A673 (cell line): ENCODE measurements around the gene TECPR2. TPM values are rescaled to one million over a fixed set of nuclear protein-coding genes. Genes with fewer than 3 reads are reported as not detected.

Experiments
- BruUV-seq: library from RNA; stranded (reverse); fragments of 400-500 nt; replicated peaks from 2 replicates; lab custom pipeline; 2021; lab: Mats Ljungman, UMichigan
- CTCF ChIA-PET: fragments of 300-600 bp; sonication (Branson Sonifier 250); formaldehyde crosslinking; loops from one replicate; lab custom pipeline; 2022; ENCODE audit warnings: antibody characterized with exemption; lab: Charles Lee
- POLR2A ChIA-PET: fragments of 300-600 bp; sonication (Branson Sonifier 250); formaldehyde crosslinking; loops from one replicate; lab custom pipeline; 2022; ENCODE audit warnings: antibody characterized with exemption; ENCODE audit not compliant: low non-redundant PET; lab: Charles Lee
- DNase-seq: peaks from one replicate; pipeline ENCODE4 v3.0.0-alpha.2; 2015; ENCODE audit warnings: low spot score
- H3K27ac ChIP-seq: fragments of 200-600 bp; sonication (generic); 2 replicates; pipeline ENCODE4 v1.5.1; 2016; ENCODE audit warnings: mixed run types, low read depth, mild to moderate bottlenecking, mixed read lengths, antibody characterized with exemption, low read length; ENCODE audit not compliant: poor library complexity, severe bottlenecking
- H3K27me3 ChIP-seq: fragments of 200-600 bp; sonication (generic); replicated peaks from 2 replicates; pipeline ENCODE4 v1.6.1; 2017; ENCODE audit warnings: mixed run types, low read depth, mild to moderate bottlenecking, mixed read lengths, antibody characterized with exemption, low read length; ENCODE audit not compliant: insufficient read depth, poor library complexity
- H3K36me3 ChIP-seq: fragments of 200-600 bp; sonication (generic); 2 replicates; pipeline ENCODE4 v1.6.1; 2016; ENCODE audit warnings: mixed run types, mild to moderate bottlenecking, mixed read lengths, antibody characterized with exemption, low read length; ENCODE audit not compliant: insufficient read depth, poor library complexity, severe bottlenecking
- H3K4me1 ChIP-seq: fragments of 200-600 bp; sonication (generic); 2 replicates; pipeline ENCODE4 v1.6.1; 2017; ENCODE audit warnings: mixed run types, mild to moderate bottlenecking, mixed read lengths, antibody characterized with exemption, low read length; ENCODE audit not compliant: insufficient read depth, poor library complexity, severe bottlenecking
- H3K4me3 ChIP-seq: fragments of 200-600 bp; sonication (generic); 2 replicates; pipeline ENCODE4 v1.5.1; 2016; ENCODE audit warnings: low read depth, mixed run types, mild to moderate bottlenecking, mixed read lengths, low read length; ENCODE audit not compliant: poor library complexity, severe bottlenecking
- H3K9me3 ChIP-seq: fragments of 200-600 bp; sonication (generic); 2 replicates; pipeline ENCODE4 v1.6.1; 2016; ENCODE audit warnings: mixed run types, low read depth, mild to moderate bottlenecking, mixed read lengths, antibody characterized with exemption, low read length; ENCODE audit not compliant: poor library complexity, severe bottlenecking
- CTCF ChIP-seq: fragments of 300-800, 200-600 bp; sonication (generic); conservative IDR thresholded peaks from 2 replicates; pipeline ENCODE4 v1.5.1; 2017; ENCODE audit warnings: low read depth, mild to moderate bottlenecking, antibody characterized with exemption, low read length, moderate library complexity, mixed read lengths
- EZH2 ChIP-seq: fragments of 200-600 bp; sonication (generic); IDR thresholded peaks from 2 replicates; pipeline ENCODE4 v1.6.1; 2017; ENCODE audit warnings: borderline replicate concordance, low read depth, mild to moderate bottlenecking, mixed read lengths, antibody characterized with exemption, low read length; ENCODE audit not compliant: poor library complexity, severe bottlenecking
- intact Hi-C: fragments of 100-400 bp; cut with micrococcal nuclease; formaldehyde crosslinking; loops from one replicate; pipeline ENCODE4 v1.10.0; 2022; ENCODE audit not compliant: unreplicated experiment
- total RNA-seq: library from RNA; stranded (reverse); gene quantifications from 2 replicates; pipeline ENCODE4 v1.2.3, GENCODE V29; 2021

Gene TECPR2
- total RNA-seq, 1 experiment from 2014 or later, result 22.1 TPM

- no TSS peak for BruUV-seq
- ChIA-PET CTCF (no interaction called here), POLR2A (interaction anchor here (0.7 kb wide), 1 partner anchor 41 kb away, joined by 3 read pairs; no protein-coding TSS in a partner anchor)
- Histone ChIP-seq H3K4me3 (no peak overlapping the region), H3K9me3 (no peaks in the 10 kb centered on the region), H3K36me3 (peaks cover 3% of the 10 kb centered on the region), H3K4me1 (peaks cover 10% of the 10 kb centered on the region), H3K27me3 (no peaks in the 10 kb centered on the region), H3K27ac (no peak overlapping the region)
- DNase-seq, result no peak
- TF ChIP-seq CTCF (no peak), EZH2 (no peak)
- intact Hi-C loops, result no loop called here
These were observed 3.4 kb upstream of the TECPR2 start for GRCh38 chr14:102359341-102359740.

- BruUV-seq, result no TSS peak
- intact Hi-C loops, result no loop called here
- DNase-seq, result no peak
- CTCF ChIA-PET, result no interaction called here
- H3K4me1 ChIP-seq, result peaks cover 10% of the 10 kb centered on the region
- POLR2A ChIA-PET, result no interaction called here
- H3K9me3 ChIP-seq, result no peaks in the 10 kb centered on the region
- no peak overlapping the region for H3K4me3 ChIP-seq
- H3K36me3 ChIP-seq, result peaks cover 3% of the 10 kb centered on the region
- H3K27me3 ChIP-seq, result no peaks in the 10 kb centered on the region
- TF ChIP-seq CTCF (no peak), EZH2 (no peak)
- H3K27ac ChIP-seq, result no peak overlapping the region
These were observed 2.4 kb upstream of the TECPR2 start for GRCh38 chr14:102360388-102360787.

GRCh38 chr14:102362084-102362483 is 657 bp upstream of the TECPR2 start:
- TSS peak; percentile 74 for BruUV-seq
- Histone ChIP-seq H3K4me1 (peaks cover 10% of the 10 kb centered on the region), H3K27ac (peak overlapping the region; percentile 88), H3K36me3 (no peaks in the 10 kb centered on the region), H3K27me3 (no peaks in the 10 kb centered on the region), H3K4me3 (peak overlapping the region; percentile 86), H3K9me3 (no peaks in the 10 kb centered on the region)
- intact Hi-C loops, result no loop called here
- no peak for TF ChIP-seq CTCF
- no peak for TF ChIP-seq EZH2
- CTCF ChIA-PET, result interaction anchor here (0.9 kb wide), 1 partner anchor 76 kb away, joined by 3 read pairs; no protein-coding TSS in a partner anchor
- DNase-seq, result no peak
- POLR2A ChIA-PET, result no interaction called here
